EL (cell line): ENCODE results near the gene ADGRD2.

Experiments used
- DNase-seq: peaks from one replicate; pipeline ENCODE4 v3.0.0-alpha.2; 2016

ADGRD2 gene

GRCh38 chr9:124457079-124457886 lies 7.0 kb downstream of the ADGRD2 start:
- DNase-seq: no peak

GRCh38 chr9:124457887-124458431 lies 7.7 kb downstream of the ADGRD2 start:
- DNase-seq: no peak

GRCh38 chr9:124458441-124458840 lies 8.2 kb downstream of the ADGRD2 start:
- no peak for DNase-seq

GRCh38 chr9:124462739-124463138 lies 12.5 kb downstream of the ADGRD2 start:
- no peak for DNase-seq

- DNase-seq: no peak
Observed at GRCh38 chr9:124465736-124466135, 15.5 kb downstream of the ADGRD2 start.

GRCh38 chr9:124467410-124468060 lies 17.3 kb downstream of the ADGRD2 start:
- no peak for DNase-seq

DNA sequence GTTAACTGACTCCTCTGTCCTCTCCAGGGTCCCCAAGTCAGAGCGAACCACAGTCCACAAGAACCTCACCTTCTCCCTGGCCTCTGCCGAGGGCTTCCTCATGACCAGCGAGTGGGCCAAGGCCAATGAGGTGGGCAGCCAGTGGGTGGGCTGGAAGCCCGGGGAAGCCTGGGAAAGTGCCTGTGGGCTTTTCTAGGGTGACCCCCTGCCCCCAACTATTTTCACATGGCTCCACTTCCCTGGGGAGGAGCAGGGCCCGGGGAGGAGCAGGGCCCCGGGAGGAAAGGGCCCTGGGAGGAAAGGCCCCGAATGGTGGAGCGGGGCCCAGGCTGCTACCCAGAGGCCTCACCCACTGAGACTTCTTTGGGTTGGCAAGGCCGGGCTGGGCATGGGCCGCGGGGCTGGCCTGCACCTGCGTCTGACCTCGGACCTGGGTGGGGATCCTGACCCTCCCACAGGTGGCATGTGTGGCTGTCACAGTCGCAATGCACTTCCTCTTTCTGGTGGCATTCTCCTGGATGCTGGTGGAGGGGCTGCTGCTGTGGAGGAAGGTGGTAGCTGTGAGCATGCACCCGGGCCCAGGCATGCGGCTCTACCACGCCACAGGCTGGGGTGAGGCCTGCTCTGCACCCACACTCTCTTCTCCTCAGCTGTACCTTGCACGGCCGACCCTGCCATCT lies 17.9 kb downstream of the ADGRD2 start:
- no peak for DNase-seq

DNA sequence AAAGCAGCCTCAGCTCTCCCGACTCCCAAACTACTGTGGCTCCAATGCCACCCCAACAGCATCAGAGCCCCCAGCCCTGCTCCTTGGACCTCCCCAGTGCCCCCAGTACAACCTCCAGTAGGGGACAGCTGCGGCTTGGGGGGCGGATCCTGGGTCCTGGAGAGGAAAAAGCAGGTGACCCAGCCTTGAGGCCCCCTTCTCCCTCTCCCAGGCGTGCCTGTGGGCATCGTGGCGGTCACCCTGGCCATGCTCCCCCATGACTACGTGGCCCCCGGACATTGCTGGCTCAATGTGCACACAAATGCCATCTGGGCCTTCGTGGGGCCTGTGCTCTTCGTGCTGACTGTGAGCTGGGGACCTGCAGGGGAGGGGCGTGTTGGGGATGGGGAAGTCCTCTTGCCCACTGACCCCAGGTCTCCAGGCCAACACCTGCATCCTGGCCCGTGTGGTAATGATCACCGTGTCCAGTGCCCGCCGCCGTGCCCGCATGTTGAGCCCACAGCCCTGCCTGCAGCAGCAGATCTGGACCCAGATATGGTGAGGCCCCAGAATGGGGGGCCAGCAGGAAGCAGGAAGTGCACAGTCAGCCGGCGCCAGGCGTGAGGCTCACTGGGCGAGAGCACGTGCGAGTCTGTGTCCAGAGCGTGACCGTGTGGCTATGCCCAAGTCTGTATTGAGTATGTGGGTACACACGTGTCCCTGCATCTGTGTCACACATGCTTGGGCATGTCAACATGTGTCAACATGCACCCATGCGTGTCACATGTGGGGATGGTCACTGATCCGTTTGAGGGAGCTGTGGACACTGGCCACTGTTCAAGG lies 19.0 kb downstream of the ADGRD2 start:
- DNase-seq: no peak

DNA sequence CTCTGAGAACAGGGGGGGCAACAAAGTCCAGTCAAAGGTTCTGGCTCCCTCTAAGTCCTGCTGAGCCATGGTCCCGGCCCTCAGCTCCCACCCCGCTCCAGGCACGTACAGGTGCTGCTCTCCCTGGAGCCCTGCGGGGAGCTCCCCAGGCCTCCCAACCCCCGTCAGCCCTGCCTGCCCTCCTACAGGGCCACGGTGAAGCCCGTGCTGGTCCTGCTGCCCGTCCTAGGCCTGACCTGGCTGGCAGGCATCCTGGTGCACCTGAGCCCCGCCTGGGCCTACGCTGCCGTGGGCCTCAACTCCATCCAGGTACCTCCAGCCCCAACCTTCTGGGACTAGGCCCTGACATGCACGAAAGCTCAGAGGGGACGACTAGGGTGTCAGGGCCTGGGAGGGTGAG lies 20.1 kb downstream of the ADGRD2 start:
- no peak for DNase-seq

DNA sequence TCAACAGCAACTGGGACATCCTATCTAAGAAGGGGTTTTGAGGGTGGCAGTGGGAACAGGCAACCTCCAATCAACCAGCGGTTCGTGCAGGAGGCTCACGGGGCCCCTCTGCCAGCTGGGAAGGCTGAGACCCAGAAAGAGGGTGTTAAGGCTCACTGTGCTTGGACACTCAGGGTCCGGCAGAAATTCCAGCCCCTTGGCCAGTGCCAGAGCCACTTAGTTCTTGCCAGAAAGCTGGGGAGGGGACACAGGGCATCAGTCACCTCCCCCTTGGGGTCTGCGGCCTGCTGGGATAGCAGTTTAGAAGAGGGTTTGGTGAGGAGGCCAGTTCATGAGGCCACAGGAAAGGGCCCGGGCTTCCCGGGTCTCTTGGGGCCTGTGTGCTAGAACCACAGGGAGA lies 20.5 kb downstream of the ADGRD2 start:
- no peak for DNase-seq

DNA sequence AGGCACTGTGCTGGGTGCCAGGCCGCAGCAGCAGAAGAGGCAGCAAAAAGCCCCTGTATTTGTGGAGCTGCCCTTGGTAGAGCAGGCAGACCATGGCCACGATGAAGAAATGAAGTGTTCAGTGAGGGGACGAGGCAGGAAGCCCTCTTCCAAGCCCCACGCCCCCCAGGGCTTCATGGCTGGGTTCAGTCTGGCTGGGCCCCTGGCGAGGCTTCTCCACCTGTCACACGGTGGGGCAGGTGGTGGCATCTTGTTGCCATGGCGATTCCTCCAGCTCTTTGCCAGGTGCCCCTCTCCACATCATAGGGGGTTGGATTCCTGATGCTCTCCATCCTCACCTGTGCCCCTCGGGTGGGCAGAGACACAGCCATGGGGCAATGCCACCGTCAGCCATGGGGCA lies 21.5 kb downstream of the ADGRD2 start:
- no peak for DNase-seq

DNA sequence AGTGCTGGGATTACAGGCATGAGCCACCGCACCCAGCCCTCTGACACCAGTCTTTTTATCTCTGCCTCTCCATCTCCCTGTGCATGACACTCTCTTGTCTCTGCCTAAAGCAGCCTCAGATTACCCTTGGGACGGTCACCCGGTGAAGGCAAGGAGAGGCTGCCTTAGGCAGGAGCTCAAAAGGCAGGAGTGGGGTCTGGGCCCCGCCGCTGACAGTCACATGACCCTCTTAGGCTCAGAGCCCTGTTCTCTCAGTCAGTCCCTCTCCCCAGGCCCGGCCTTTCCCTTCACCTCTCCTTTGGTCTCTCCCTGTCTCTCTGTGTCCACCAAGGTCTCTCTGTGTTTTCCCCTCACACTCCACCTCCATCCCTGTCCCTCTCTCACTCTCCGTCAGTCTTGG lies 22.5 kb downstream of the ADGRD2 start:
- no peak for DNase-seq

- DNase-seq: no peak
Observed at GRCh38 chr9:124473310-124473709, 23.1 kb downstream of the ADGRD2 start.

- no peak for DNase-seq
Observed at GRCh38 chr9:124474151-124474550, 23.9 kb downstream of the ADGRD2 start.

- no peak for DNase-seq
Observed at GRCh38 chr9:124475158-124475867, 25.1 kb downstream of the ADGRD2 start.

- DNase-seq: no peak
Observed at GRCh38 chr9:124475868-124476690, 25.8 kb downstream of the ADGRD2 start.

DNA sequence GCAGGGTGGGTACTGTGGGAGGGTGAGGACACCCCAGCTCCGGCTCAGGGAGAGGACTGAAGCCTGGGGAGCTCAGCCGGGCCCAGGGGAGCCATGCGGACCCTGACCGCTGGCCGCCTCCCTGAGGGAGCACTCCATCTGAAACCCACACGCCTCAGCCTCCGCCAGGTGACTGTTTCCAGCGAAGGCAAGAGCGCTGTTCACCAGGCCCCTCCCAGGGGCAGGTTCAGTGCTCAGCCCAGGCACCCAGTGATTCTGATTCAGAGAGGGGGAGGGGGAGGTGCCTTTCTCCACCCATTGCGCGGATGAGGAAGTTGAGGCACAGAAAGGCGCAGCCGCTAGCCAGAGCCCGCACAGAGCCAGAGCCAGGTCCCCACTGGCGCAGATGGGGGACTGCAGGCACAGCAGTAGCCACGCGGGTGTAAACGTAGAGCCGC lies 27.0 kb downstream of the ADGRD2 start:
- no peak for DNase-seq

DNA sequence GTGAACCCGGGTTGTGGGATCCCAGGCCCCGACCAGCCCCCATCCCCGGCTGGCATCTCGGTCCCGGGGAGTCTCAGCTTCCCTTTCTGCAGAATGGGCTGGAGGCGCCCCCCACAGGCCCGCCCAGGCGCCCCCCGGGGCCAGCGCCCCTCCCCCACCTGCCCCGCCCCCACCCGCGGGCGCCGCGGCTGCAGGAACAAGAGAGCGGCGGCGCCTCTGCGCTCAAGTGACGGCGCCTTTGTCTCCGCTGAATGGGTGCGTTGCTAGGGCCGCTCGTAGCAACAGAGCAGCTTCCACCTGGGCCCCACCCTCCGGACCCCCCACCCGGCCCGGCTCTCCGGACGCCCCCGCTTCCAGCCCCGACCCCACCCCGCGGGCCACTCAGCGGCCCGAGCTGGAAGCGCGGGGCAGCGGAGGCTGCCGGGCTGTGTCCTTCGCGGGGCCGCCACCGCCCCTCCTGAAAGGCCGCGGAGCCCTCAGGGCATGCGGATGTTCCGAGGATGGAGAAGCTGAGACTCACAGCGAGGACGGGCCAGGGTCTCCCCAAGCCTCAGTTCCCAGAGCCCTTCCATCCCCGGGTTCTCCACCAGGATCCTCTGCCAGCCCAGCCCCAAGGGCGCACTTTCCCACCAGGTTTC lies 27.5 kb downstream of the ADGRD2 start:
- DNase-seq: no peak

DNA sequence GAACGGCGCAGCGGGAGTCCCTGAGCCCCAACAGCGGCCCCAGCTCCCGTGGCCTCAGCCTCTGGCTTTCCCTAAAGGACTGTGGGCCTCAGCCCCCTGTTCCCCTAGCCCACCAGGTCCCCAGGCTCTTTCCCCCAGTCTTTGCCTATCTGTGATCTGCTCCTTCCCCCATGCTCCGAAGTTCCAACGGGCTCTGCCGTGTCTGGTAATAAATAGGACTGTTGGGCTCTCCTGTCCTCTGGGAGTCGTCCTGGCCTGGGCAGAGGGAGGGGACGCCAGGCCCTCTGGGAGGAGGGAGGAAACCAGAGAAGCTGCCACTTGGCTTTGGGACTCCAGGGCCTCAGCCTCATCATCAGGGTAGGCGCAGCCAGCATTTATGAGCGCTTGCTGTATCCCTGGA lies 28.1 kb downstream of the ADGRD2 start:
- no peak for DNase-seq

GRCh38 chr9:124479371-124479770 lies 29.1 kb downstream of the ADGRD2 start:
- no peak for DNase-seq
